Measurements from ENCODE around the gene TMEM245. TPM values are rescaled to one million over a fixed set of nuclear protein-coding genes. Genes with fewer than 3 reads are reported as not detected.

The TMEM245 gene
- polyA plus RNA-seq, 2 donors = 4.0 to 7.4 TPM

- Histone ChIP-seq H3K4me1 (ENCODE audit: control insufficient read depth in 2 of 2, insufficient read depth in 2 of 2, low read length in 1 of 2) (peaks cover 0 to 2% of the 10 kb centered on the region in 2 donors), H3K36me3 (ENCODE audit: control insufficient read depth in 2 of 2, insufficient read depth in 2 of 2, low read length in 1 of 2) (no peaks in the 10 kb centered on the region), H3K9me3 (ENCODE audit: control insufficient read depth in 2 of 2, insufficient read depth in 1 of 2, low read depth in 1 of 2, low read length in 1 of 2) (no peaks in the 10 kb centered on the region), H3K27me3 (ENCODE audit: control insufficient read depth in 1 of 2, insufficient read depth in 2 of 2, low read length in 2 of 2) (no peaks in the 10 kb centered on the region), H3K27ac (ENCODE audit: low read depth in 2 of 2, low read length in 1 of 2) (no peak overlapping the region), H3K4me3 (ENCODE audit: low read depth in 1 of 2, low read length in 2 of 2) (peak overlapping the region in 1 of 2 donors; percentile 79)
- 26 to 27% methylated on average over 13 of the region's 13 CpGs for WGBS, 2 donors
Observed at GRCh38 chr9:109120204-109120789, 550 bp upstream of the TMEM245 start.

- H3K27ac ChIP-seq (ENCODE audit: low read depth in 2 of 2, low read length in 1 of 2) = peak overlapping the region; percentile 92 to 93
- H3K27me3 ChIP-seq (ENCODE audit: control insufficient read depth in 1 of 2, insufficient read depth in 2 of 2, low read length in 2 of 2) = no peaks in the 10 kb centered on the region
- H3K36me3 ChIP-seq (ENCODE audit: control insufficient read depth in 2 of 2, insufficient read depth in 2 of 2, low read length in 1 of 2) = no peaks in the 10 kb centered on the region
- H3K4me3 ChIP-seq (ENCODE audit: low read depth in 1 of 2, low read length in 2 of 2) = peak overlapping the region; percentile 79 to 85
- peaks cover 0 to 2% of the 10 kb centered on the region in 2 donors for H3K4me1 ChIP-seq (ENCODE audit: control insufficient read depth in 2 of 2, insufficient read depth in 2 of 2, low read length in 1 of 2)
- no peaks in the 10 kb centered on the region for H3K9me3 ChIP-seq (ENCODE audit: control insufficient read depth in 2 of 2, insufficient read depth in 1 of 2, low read depth in 1 of 2, low read length in 1 of 2)
- WGBS, 2 donors = 1% methylated on average over 29 of the region's 29 CpGs
Observed at GRCh38 chr9:109118808-109119438, 824 bp downstream of the TMEM245 start.

- Histone ChIP-seq H3K4me3 (ENCODE audit: low read depth in 1 of 2, low read length in 2 of 2) (peak overlapping the region; percentile 79 to 85), H3K27ac (ENCODE audit: low read depth in 2 of 2, low read length in 1 of 2) (peak overlapping the region in 1 of 2 donors; percentile 92), H3K36me3 (ENCODE audit: control insufficient read depth in 2 of 2, insufficient read depth in 2 of 2, low read length in 1 of 2) (no peaks in the 10 kb centered on the region), H3K4me1 (ENCODE audit: control insufficient read depth in 2 of 2, insufficient read depth in 2 of 2, low read length in 1 of 2) (peaks cover 0 to 4% of the 10 kb centered on the region in 2 donors), H3K9me3 (ENCODE audit: control insufficient read depth in 2 of 2, insufficient read depth in 1 of 2, low read depth in 1 of 2, low read length in 1 of 2) (no peaks in the 10 kb centered on the region), H3K27me3 (ENCODE audit: control insufficient read depth in 1 of 2, insufficient read depth in 2 of 2, low read length in 2 of 2) (no peaks in the 10 kb centered on the region)
- WGBS, 2 donors = 19 to 20% methylated on average over 14 of the region's 14 CpGs
Observed at GRCh38 chr9:109117856-109118807, 1.6 kb downstream of the TMEM245 start.

GRCh38 chr9:109115931-109116526, 3.7 kb downstream of the TMEM245 start:
- Histone ChIP-seq H3K27me3 (ENCODE audit: control insufficient read depth in 1 of 2, insufficient read depth in 2 of 2, low read length in 2 of 2) (no peaks in the 10 kb centered on the region), H3K4me1 (ENCODE audit: control insufficient read depth in 2 of 2, insufficient read depth in 2 of 2, low read length in 1 of 2) (peaks cover 0 to 4% of the 10 kb centered on the region in 2 donors), H3K9me3 (ENCODE audit: control insufficient read depth in 2 of 2, insufficient read depth in 1 of 2, low read depth in 1 of 2, low read length in 1 of 2) (no peaks in the 10 kb centered on the region), H3K36me3 (ENCODE audit: control insufficient read depth in 2 of 2, insufficient read depth in 2 of 2, low read length in 1 of 2) (no peaks in the 10 kb centered on the region), H3K4me3 (ENCODE audit: low read depth in 1 of 2, low read length in 2 of 2) (no peak overlapping the region), H3K27ac (ENCODE audit: low read depth in 2 of 2, low read length in 1 of 2) (no peak overlapping the region)
- 71 to 75% methylated on average over 3 of the region's 3 CpGs for WGBS, 2 donors

- Histone ChIP-seq H3K27ac (ENCODE audit: low read depth in 2 of 2, low read length in 1 of 2) (peak overlapping the region in 1 of 2 donors; percentile 48), H3K4me3 (ENCODE audit: low read depth in 1 of 2, low read length in 2 of 2) (no peak overlapping the region), H3K36me3 (ENCODE audit: control insufficient read depth in 2 of 2, insufficient read depth in 2 of 2, low read length in 1 of 2) (no peaks in the 10 kb centered on the region), H3K9me3 (ENCODE audit: control insufficient read depth in 2 of 2, insufficient read depth in 1 of 2, low read depth in 1 of 2, low read length in 1 of 2) (no peaks in the 10 kb centered on the region), H3K27me3 (ENCODE audit: control insufficient read depth in 1 of 2, insufficient read depth in 2 of 2, low read length in 2 of 2) (no peaks in the 10 kb centered on the region), H3K4me1 (ENCODE audit: control insufficient read depth in 2 of 2, insufficient read depth in 2 of 2, low read length in 1 of 2) (peaks cover 0 to 4% of the 10 kb centered on the region in 2 donors)
- 51 to 55% methylated on average over 3 of the region's 3 CpGs for WGBS, 2 donors
Observed at GRCh38 chr9:109114670-109115069, 5.1 kb downstream of the TMEM245 start.

- Histone ChIP-seq H3K27ac (ENCODE audit: low read depth in 2 of 2, low read length in 1 of 2) (no peak overlapping the region), H3K4me1 (ENCODE audit: control insufficient read depth in 2 of 2, insufficient read depth in 2 of 2, low read length in 1 of 2) (peaks cover 0 to 4% of the 10 kb centered on the region in 2 donors), H3K27me3 (ENCODE audit: control insufficient read depth in 1 of 2, insufficient read depth in 2 of 2, low read length in 2 of 2) (no peaks in the 10 kb centered on the region), H3K4me3 (ENCODE audit: low read depth in 1 of 2, low read length in 2 of 2) (no peak overlapping the region), H3K36me3 (ENCODE audit: control insufficient read depth in 2 of 2, insufficient read depth in 2 of 2, low read length in 1 of 2) (no peaks in the 10 kb centered on the region), H3K9me3 (ENCODE audit: control insufficient read depth in 2 of 2, insufficient read depth in 1 of 2, low read depth in 1 of 2, low read length in 1 of 2) (no peaks in the 10 kb centered on the region)
- 83 to 87% methylated on average over 12 of the region's 12 CpGs for WGBS, 2 donors
Observed at GRCh38 chr9:109113892-109114609, 5.7 kb downstream of the TMEM245 start.

GRCh38 chr9:109113254-109113653, 6.5 kb downstream of the TMEM245 start:
- no peaks in the 10 kb centered on the region for H3K36me3 ChIP-seq (ENCODE audit: control insufficient read depth in 2 of 2, insufficient read depth in 2 of 2, low read length in 1 of 2)
- peaks cover 0 to 4% of the 10 kb centered on the region in 2 donors for H3K4me1 ChIP-seq (ENCODE audit: control insufficient read depth in 2 of 2, insufficient read depth in 2 of 2, low read length in 1 of 2)
- WGBS, 2 donors = 56 to 60% methylated on average over 3 of the region's 3 CpGs
- H3K27me3 ChIP-seq (ENCODE audit: control insufficient read depth in 1 of 2, insufficient read depth in 2 of 2, low read length in 2 of 2) = no peaks in the 10 kb centered on the region
- H3K27ac ChIP-seq (ENCODE audit: low read depth in 2 of 2, low read length in 1 of 2) = no peak overlapping the region
- no peak overlapping the region for H3K4me3 ChIP-seq (ENCODE audit: low read depth in 1 of 2, low read length in 2 of 2)
- no peaks in the 10 kb centered on the region for H3K9me3 ChIP-seq (ENCODE audit: control insufficient read depth in 2 of 2, insufficient read depth in 1 of 2, low read depth in 1 of 2, low read length in 1 of 2)

GRCh38 chr9:109110329-109111021, 9.3 kb downstream of the TMEM245 start:
- 21 to 25% methylated on average over 5 of the region's 5 CpGs for whole genome bisulfite sequencing, 2 donors
- peak overlapping the region; percentile 60 to 78 for H3K27ac ChIP-seq (ENCODE audit: low read depth in 2 of 2, low read length in 1 of 2)
- peaks cover 0 to 2% of the 10 kb centered on the region in 2 donors for H3K4me1 ChIP-seq (ENCODE audit: control insufficient read depth in 2 of 2, insufficient read depth in 2 of 2, low read length in 1 of 2)
- H3K27me3 ChIP-seq (ENCODE audit: control insufficient read depth in 1 of 2, insufficient read depth in 2 of 2, low read length in 2 of 2) = no peaks in the 10 kb centered on the region
- no peaks in the 10 kb centered on the region for H3K36me3 ChIP-seq (ENCODE audit: control insufficient read depth in 2 of 2, insufficient read depth in 2 of 2, low read length in 1 of 2)
- H3K4me3 ChIP-seq (ENCODE audit: low read depth in 1 of 2, low read length in 2 of 2) = peak overlapping the region in 1 of 2 donors; percentile 7
- no peaks in the 10 kb centered on the region for H3K9me3 ChIP-seq (ENCODE audit: control insufficient read depth in 2 of 2, insufficient read depth in 1 of 2, low read depth in 1 of 2, low read length in 1 of 2)
